OCI-LY1 (cell line): Measurements from ENCODE around the gene NLRP1.

Experiments
- H2AFZ ChIP-seq: fragments of 200-600 bp; sonication (generic), shearing (Covaris generic); 2 replicates; pipeline ENCODE4 v1.6.0; 2014; ENCODE audit warnings: antibody characterized with exemption, mild to moderate bottlenecking, low read length
- H3F3A ChIP-seq: fragments of 200-600 bp; sonication (generic), shearing (Covaris generic); 2 replicates; pipeline ENCODE4 v1.6.0; 2014; ENCODE audit warnings: mild to moderate bottlenecking, antibody characterized with exemption, low read length, moderate library complexity; ENCODE audit not compliant: insufficient read depth
- H3K27ac ChIP-seq: fragments of 200-600 bp; sonication (generic); 2 replicates; pipeline ENCODE4 v1.5.1; 2014; ENCODE audit warnings: low read length, mixed run types, mild to moderate bottlenecking, low read depth; ENCODE audit not compliant: poor library complexity, severe bottlenecking
- H3K27me3 ChIP-seq: fragments of 200-600 bp; sonication (generic); 2 replicates; pipeline ENCODE4 v1.6.0; 2014; ENCODE audit warnings: antibody characterized with exemption, mild to moderate bottlenecking, low read length, moderate library complexity; ENCODE audit not compliant: insufficient read depth
- H3K36me3 ChIP-seq: fragments of 200-600 bp; sonication (generic); 2 replicates; pipeline ENCODE4 v1.6.1; 2014; ENCODE audit warnings: mild to moderate bottlenecking, antibody characterized with exemption, low read length, moderate library complexity, mixed read lengths; ENCODE audit not compliant: insufficient read depth
- H3K4me1 ChIP-seq: fragments of 200-600 bp; sonication (generic); 2 replicates; pipeline ENCODE4 v1.5.1; 2014; ENCODE audit warnings: mild to moderate bottlenecking, low read length, moderate library complexity; ENCODE audit not compliant: insufficient read depth, severe bottlenecking
- H3K4me2 ChIP-seq: fragments of 200-600 bp; sonication (generic), shearing (Covaris generic); 2 replicates; pipeline ENCODE4 v1.6.1; 2014; ENCODE audit warnings: low read length
- H3K4me3 ChIP-seq: fragments of 200-600 bp; sonication (generic); 2 replicates; pipeline ENCODE4 v1.5.1; 2014; ENCODE audit warnings: low read length, low read depth, mild to moderate bottlenecking, mixed read lengths; ENCODE audit not compliant: poor library complexity, severe bottlenecking
- H3K79me2 ChIP-seq: fragments of 200-600 bp; shearing (Covaris generic); 2 replicates; pipeline ENCODE4 v1.6.1; 2016; ENCODE audit warnings: mixed run types, low read length, mixed read lengths; ENCODE audit not compliant: insufficient read depth
- H3K9ac ChIP-seq: fragments of 200-600 bp; sonication (generic), shearing (Covaris generic); 2 replicates; pipeline ENCODE4 v1.6.1; 2014; ENCODE audit warnings: mild to moderate bottlenecking, low read length, mixed read lengths
- H3K9me2 ChIP-seq: fragments of 200-600 bp; sonication (generic), shearing (Covaris generic); 2 replicates; pipeline ENCODE4 v1.6.1; 2014; ENCODE audit warnings: low read depth, mild to moderate bottlenecking, low read length, mixed read lengths
- H3K9me3 ChIP-seq: fragments of 200-600 bp; shearing (Covaris generic); 2 replicates; pipeline ENCODE4 v1.6.1; 2014; ENCODE audit warnings: low read length, mixed read lengths
- H4K20me1 ChIP-seq: fragments of 200-600 bp; sonication (generic), shearing (Covaris generic); 2 replicates; pipeline ENCODE4 v1.6.0; 2016; ENCODE audit warnings: mild to moderate bottlenecking, low read length; ENCODE audit not compliant: insufficient read depth
- EZH2 ChIP-seq: fragments of 200-600 bp; sonication (generic), shearing (Covaris generic); IDR thresholded peaks from 2 replicates; pipeline ENCODE4 v1.8.0; 2017; ENCODE audit warnings: borderline replicate concordance, mixed run types, mild to moderate bottlenecking, antibody characterized with exemption, low read length, moderate library complexity, mixed read lengths
- TF ChIP-seq, protein P1 (sequence below): fragments of 200-600 bp; sonication (generic), shearing (Covaris generic); IDR thresholded peaks from 2 replicates; pipeline ENCODE4 v1.5.1; 2017; ENCODE audit warnings: mild to moderate bottlenecking, antibody characterized with exemption, low read length, moderate library complexity, mixed read lengths

Gene NLRP1

GRCh38 chr17:5492970-5493369 lies 91.3 kb downstream of the NLRP1 start:
- no peak overlapping the region for H3K4me2 ChIP-seq
- no peaks in the 10 kb centered on the region for H3K79me2 ChIP-seq
- peaks cover 10% of the 10 kb centered on the region for H3K9me3 ChIP-seq
- no peak overlapping the region for H3K9ac ChIP-seq
- no peaks in the 10 kb centered on the region for H3K4me1 ChIP-seq
- H2AFZ ChIP-seq, result no peak overlapping the region
- H3K27ac ChIP-seq, result no peak overlapping the region
- no peaks in the 10 kb centered on the region for H3F3A ChIP-seq
- TF ChIP-seq, protein P1, sequence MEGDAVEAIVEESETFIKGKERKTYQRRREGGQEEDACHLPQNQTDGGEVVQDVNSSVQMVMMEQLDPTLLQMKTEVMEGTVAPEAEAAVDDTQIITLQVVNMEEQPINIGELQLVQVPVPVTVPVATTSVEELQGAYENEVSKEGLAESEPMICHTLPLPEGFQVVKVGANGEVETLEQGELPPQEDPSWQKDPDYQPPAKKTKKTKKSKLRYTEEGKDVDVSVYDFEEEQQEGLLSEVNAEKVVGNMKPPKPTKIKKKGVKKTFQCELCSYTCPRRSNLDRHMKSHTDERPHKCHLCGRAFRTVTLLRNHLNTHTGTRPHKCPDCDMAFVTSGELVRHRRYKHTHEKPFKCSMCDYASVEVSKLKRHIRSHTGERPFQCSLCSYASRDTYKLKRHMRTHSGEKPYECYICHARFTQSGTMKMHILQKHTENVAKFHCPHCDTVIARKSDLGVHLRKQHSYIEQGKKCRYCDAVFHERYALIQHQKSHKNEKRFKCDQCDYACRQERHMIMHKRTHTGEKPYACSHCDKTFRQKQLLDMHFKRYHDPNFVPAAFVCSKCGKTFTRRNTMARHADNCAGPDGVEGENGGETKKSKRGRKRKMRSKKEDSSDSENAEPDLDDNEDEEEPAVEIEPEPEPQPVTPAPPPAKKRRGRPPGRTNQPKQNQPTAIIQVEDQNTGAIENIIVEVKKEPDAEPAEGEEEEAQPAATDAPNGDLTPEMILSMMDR, result no peak
- TF ChIP-seq EZH2, result no peak
- H4K20me1 ChIP-seq, result no peaks in the 10 kb centered on the region
- no peak overlapping the region for H3K4me3 ChIP-seq
- H3K27me3 ChIP-seq, result no peaks in the 10 kb centered on the region
- peaks cover 34% of the 10 kb centered on the region for H3K36me3 ChIP-seq
- H3K9me2 ChIP-seq, result no peaks in the 10 kb centered on the region

DNA sequence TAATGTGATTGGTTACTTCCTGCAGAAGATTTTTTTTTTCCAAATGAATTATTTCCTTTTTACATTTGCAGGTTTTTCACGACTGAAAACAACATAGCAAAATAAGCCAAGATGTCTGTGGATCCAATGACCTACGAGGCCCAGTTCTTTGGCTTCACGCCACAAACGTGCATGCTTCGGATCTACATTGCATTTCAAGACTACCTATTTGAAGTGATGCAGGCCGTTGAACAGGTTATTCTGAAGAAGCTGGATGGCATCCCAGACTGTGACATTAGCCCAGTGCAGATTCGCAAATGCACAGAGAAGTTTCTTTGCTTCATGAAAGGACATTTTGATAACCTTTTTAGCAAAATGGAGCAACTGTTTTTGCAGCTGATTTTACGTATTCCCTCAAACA lies 95.6 kb downstream of the NLRP1 start:
- H3K4me2 ChIP-seq, result no peak overlapping the region
- H3K9me3 ChIP-seq, result peaks cover 5% of the 10 kb centered on the region
- no peak for TF ChIP-seq EZH2
- TF ChIP-seq, protein P1, result no peak
- H3K9me2 ChIP-seq, result no peaks in the 10 kb centered on the region
- H3K4me3 ChIP-seq, result no peak overlapping the region
- H2AFZ ChIP-seq, result no peak overlapping the region
- H3K27ac ChIP-seq, result no peak overlapping the region
- peaks cover 17% of the 10 kb centered on the region for H3K79me2 ChIP-seq
- H3K36me3 ChIP-seq, result peaks cover 53% of the 10 kb centered on the region
- no peaks in the 10 kb centered on the region for H3K27me3 ChIP-seq
- peaks cover 22% of the 10 kb centered on the region for H3K4me1 ChIP-seq
- no peak overlapping the region for H3K9ac ChIP-seq
- H3F3A ChIP-seq, result no peaks in the 10 kb centered on the region
- H4K20me1 ChIP-seq, result no peaks in the 10 kb centered on the region

DNA sequence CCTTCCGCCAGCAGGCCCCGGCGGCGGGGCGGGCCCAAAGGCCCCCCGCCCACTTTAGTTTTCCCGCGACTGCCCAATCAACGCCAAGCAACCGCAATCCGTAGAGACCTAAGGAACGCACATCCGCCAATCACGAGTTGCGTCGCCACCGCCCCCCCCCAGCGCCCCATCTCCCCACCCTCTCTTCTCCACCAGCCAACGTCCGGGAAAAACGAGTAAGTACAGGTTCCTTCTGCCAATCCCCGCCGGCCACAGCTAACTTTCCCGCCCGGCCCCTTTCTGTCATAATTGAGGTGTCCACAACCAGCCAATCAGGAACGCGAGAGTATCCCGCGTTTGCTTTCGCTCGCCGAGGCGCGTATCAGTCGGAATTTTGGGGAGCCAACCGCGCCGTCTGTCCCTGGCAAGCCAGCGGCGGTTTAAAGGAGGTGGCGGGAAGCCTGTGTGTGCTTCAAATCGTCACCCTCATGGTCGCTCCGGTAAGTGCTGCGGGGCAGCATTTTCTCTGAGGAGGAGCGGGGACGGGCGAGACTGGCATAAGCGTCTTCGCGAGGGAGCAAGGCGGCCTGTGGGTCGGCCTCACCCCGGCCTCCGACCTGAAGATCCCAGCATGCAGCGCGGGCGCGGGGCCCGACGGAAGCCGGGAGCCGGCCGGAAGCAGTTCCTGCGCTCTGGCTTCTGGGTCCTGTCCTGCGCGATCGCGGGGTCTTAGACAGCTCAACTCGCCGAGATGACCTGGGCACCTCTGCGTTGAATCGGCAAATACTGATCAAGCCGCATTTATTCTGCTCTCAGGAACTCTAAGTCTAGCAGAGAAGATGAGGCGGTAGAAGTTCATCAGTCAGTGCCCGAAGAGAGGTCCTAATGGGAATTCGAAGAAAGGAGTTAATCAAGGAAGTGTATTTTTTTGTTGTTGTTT lies 97.8 kb downstream of the NLRP1 start, which contains the start of gene MIS12:
TSS of gene MIS12 (plus strand) at position 361 of the 919 bp plus-strand sequence. CDS start 2,297 bp downstream, outside the sequence.
- Histone ChIP-seq H3K4me3 (peak within 1 kb of the TSS; percentile 91), H3K9ac (peak within 1 kb of the TSS; percentile 86), H3K4me2 (peak within 1 kb of the TSS; percentile 85), H3K9me2 (no peaks in the 10 kb centered on the region), H4K20me1 (no peaks in the 10 kb centered on the region), H2AFZ (no peak within 1 kb of the TSS), H3K79me2 (peaks cover 21% of the 10 kb centered on the region), H3K27ac (peak within 1 kb of the TSS; percentile 93), H3K9me3 (no peaks in the 10 kb centered on the region), H3F3A (no peaks in the 10 kb centered on the region), H3K27me3 (no peaks in the 10 kb centered on the region), H3K4me1 (peaks cover 22% of the 10 kb centered on the region), H3K36me3 (peaks cover 72% of the 10 kb centered on the region)
- TF ChIP-seq, protein P1, result no peak
- no peak for TF ChIP-seq EZH2
